ENCODE results near the gene RPAP3. TPM values are rescaled to one million over a fixed set of nuclear protein-coding genes. Genes with fewer than 3 reads are reported as not detected.
A peak's percentile ranks its signal among the peaks of the same experiment; 100 is the strongest.

RPAP3 gene
- total and polyA plus RNA-seq, 4 donors = 9.5 to 19.9 (median 14.9) TPM

GRCh38 chr12:47736877-47737676, 31.2 kb upstream of the RPAP3 start:
- no peaks in the 10 kb centered on the region for H3K9me3 ChIP-seq (ENCODE audit: control insufficient read depth in 4 of 4, insufficient read depth in 3 of 4, low read length in 3 of 4)
- H3K27ac ChIP-seq (ENCODE audit: low read depth in 1 of 2, low read length in 1 of 2) = peak overlapping the region; percentile 72 to 87
- peaks cover 13 to 52% (median 34%) of the 10 kb centered on the region in 5 donors for H3K4me1 ChIP-seq (ENCODE audit: control insufficient read depth in 5 of 5, insufficient read depth in 5 of 5, low read length in 5 of 5)
- ATAC-seq (ENCODE audit: insufficient read depth, low FRiP score) (peak; percentile 51), DNase-seq (peak; percentile 77 to 82 (median 80))
- WGBS, 2 donors = 43 to 71% methylated on average over 19 of the region's 19 CpGs
- no peak overlapping the region for H3K9ac ChIP-seq (ENCODE audit: insufficient read depth in 1 of 2, low read length in 2 of 2)
- no peak for TF ChIP-seq CTCF (IDR thresholded peaks at IDR 0.05; ENCODE audit: control extremely low read depth, extremely low read depth)
- no peak overlapping the region for H3K4me3 ChIP-seq
- no peaks in the 10 kb centered on the region for H3K27me3 ChIP-seq (ENCODE audit: control insufficient read depth in 3 of 3, insufficient read depth in 3 of 3, low read length in 2 of 3)
- no peaks in the 10 kb centered on the region for H3K36me3 ChIP-seq (ENCODE audit: control insufficient read depth in 4 of 4, insufficient read depth in 4 of 4, low read length in 4 of 4)

DNA sequence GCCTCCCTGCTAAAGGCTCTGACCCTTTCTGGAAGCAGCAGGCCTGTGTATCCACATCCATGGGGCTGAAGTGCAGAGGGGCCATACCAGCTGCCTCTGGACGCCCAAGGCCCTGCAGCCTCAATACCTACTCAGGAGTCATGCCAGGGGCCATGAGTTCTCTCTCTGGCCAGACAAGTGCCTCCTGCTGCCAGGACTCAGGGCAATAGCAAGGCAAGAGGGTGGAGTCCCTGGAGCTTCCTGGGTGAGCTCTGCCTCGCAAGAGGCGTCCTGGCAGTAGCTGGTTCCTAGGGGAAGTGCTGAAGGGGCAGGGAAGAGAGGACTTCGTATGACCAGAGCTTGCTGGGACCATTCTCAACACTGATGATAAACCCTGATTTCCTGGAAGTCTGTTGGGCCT, 30.4 kb upstream of the RPAP3 start:
- WGBS, 2 donors = 51 to 55% methylated on average over 4 of the region's 4 CpGs
- DNase-seq (no peak), ATAC-seq (ENCODE audit: insufficient read depth, low FRiP score) (no peak)
- peaks cover 9 to 46% (median 34%) of the 10 kb centered on the region in 5 donors for H3K4me1 ChIP-seq (ENCODE audit: control insufficient read depth in 5 of 5, insufficient read depth in 5 of 5, low read length in 5 of 5)
- no peak for TF ChIP-seq CTCF (IDR thresholded peaks at IDR 0.05; ENCODE audit: control extremely low read depth, extremely low read depth)
- H3K9ac ChIP-seq (ENCODE audit: insufficient read depth in 1 of 2, low read length in 2 of 2) = no peak overlapping the region
- no peaks in the 10 kb centered on the region for H3K36me3 ChIP-seq (ENCODE audit: control insufficient read depth in 4 of 4, insufficient read depth in 4 of 4, low read length in 4 of 4)
- peak overlapping the region; percentile 72 to 87 for H3K27ac ChIP-seq (ENCODE audit: low read depth in 1 of 2, low read length in 1 of 2)
- H3K9me3 ChIP-seq (ENCODE audit: control insufficient read depth in 4 of 4, insufficient read depth in 3 of 4, low read length in 3 of 4) = no peaks in the 10 kb centered on the region
- H3K27me3 ChIP-seq (ENCODE audit: control insufficient read depth in 3 of 3, insufficient read depth in 3 of 3, low read length in 2 of 3) = no peaks in the 10 kb centered on the region
- no peak overlapping the region for H3K4me3 ChIP-seq

DNA sequence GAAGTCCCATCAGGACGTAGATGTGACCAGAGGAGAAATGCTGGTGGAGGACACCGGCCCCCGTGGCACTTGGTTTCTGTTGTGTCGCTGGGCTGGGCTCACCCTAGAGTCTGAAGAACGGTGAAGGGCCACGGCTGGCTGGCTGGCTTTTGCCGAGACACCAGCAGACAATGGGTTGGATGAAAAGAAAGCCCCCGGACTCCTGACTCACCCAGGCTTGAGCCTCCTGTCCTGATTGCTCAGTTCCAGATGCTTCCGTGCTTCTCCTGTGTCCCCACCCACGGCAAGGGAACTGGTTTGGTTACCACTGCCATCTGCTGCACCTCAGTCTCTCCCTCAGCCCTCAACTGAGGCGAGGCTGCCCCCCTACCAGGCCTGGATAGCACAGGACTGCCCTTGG, 29.8 kb upstream of the RPAP3 start:
- DNase-seq = no peak
- H3K27ac ChIP-seq (ENCODE audit: low read depth in 1 of 2, low read length in 1 of 2) = peak overlapping the region in 1 of 2 donors; percentile 72

More for the DNA sequence above, 29.8 kb upstream of the RPAP3 start:
- WGBS, 2 donors = 93% methylated on average over 11 of the region's 11 CpGs
- TF ChIP-seq CTCF (IDR thresholded peaks at IDR 0.05; ENCODE audit: control extremely low read depth, extremely low read depth) = no peak
- Histone ChIP-seq H3K27me3 (ENCODE audit: control insufficient read depth in 3 of 3, insufficient read depth in 3 of 3, low read length in 2 of 3) (no peaks in the 10 kb centered on the region), H3K4me3 (no peak overlapping the region), H3K9ac (ENCODE audit: insufficient read depth in 1 of 2, low read length in 2 of 2) (no peak overlapping the region), H3K9me3 (ENCODE audit: control insufficient read depth in 4 of 4, insufficient read depth in 3 of 4, low read length in 3 of 4) (no peaks in the 10 kb centered on the region), H3K36me3 (ENCODE audit: control insufficient read depth in 4 of 4, insufficient read depth in 4 of 4, low read length in 4 of 4) (no peaks in the 10 kb centered on the region), H3K4me1 (ENCODE audit: control insufficient read depth in 5 of 5, insufficient read depth in 5 of 5, low read length in 5 of 5) (peaks cover 9 to 40% (median 31%) of the 10 kb centered on the region in 5 donors)
- ATAC-seq (ENCODE audit: insufficient read depth, low FRiP score) = no peak

Measured in lung (tissue), 12 donors.